Nephron (organoid): Measurements from ENCODE around the gene DNAL1.

Source experiments
- H3K27ac Mint-ChIP-seq, 3 experiments: 2 replicates each; pipeline ENCODE4 v1.8.0; 2020; ENCODE audit warnings: mixed read lengths in 3 of 3, mild to moderate bottlenecking in 2 of 3, moderate library complexity in 1 of 3
- H3K27me3 Mint-ChIP-seq: 2 replicates; pipeline ENCODE4 v1.8.0; 2021; ENCODE audit warnings: low read depth, mild to moderate bottlenecking, moderate library complexity, mixed read lengths
- H3K36me3 Mint-ChIP-seq: 2 replicates; pipeline ENCODE4 v1.8.0; 2020; ENCODE audit warnings: low read depth, mixed read lengths
- H3K4me1 Mint-ChIP-seq: 2 replicates; pipeline ENCODE4 v1.8.0; 2020; ENCODE audit warnings: mixed read lengths
- H3K4me3 Mint-ChIP-seq, 3 experiments: 2 replicates each; pipeline ENCODE4 v1.8.0; 2020; ENCODE audit warnings: mild to moderate bottlenecking in 3 of 3, mixed read lengths in 3 of 3, moderate library complexity in 2 of 3
- H3K9me3 Mint-ChIP-seq: 2 replicates; pipeline ENCODE4 v1.8.0; 2020; ENCODE audit warnings: mixed read lengths
- TF ChIP-seq, protein P1 (sequence below), 3 experiments: fragments of 200-600 bp; sonication (generic); IDR thresholded peaks; one replicate each; pipeline ENCODE4 v1.5.0; 2021; ENCODE audit warnings: antibody characterized with exemption in 3 of 3; ENCODE audit not compliant: unreplicated experiment in 3 of 3

DNAL1 gene

GRCh38 chr14:73738518-73739173 is 93.9 kb downstream of the DNAL1 start:
- TF ChIP-seq, protein P1, sequence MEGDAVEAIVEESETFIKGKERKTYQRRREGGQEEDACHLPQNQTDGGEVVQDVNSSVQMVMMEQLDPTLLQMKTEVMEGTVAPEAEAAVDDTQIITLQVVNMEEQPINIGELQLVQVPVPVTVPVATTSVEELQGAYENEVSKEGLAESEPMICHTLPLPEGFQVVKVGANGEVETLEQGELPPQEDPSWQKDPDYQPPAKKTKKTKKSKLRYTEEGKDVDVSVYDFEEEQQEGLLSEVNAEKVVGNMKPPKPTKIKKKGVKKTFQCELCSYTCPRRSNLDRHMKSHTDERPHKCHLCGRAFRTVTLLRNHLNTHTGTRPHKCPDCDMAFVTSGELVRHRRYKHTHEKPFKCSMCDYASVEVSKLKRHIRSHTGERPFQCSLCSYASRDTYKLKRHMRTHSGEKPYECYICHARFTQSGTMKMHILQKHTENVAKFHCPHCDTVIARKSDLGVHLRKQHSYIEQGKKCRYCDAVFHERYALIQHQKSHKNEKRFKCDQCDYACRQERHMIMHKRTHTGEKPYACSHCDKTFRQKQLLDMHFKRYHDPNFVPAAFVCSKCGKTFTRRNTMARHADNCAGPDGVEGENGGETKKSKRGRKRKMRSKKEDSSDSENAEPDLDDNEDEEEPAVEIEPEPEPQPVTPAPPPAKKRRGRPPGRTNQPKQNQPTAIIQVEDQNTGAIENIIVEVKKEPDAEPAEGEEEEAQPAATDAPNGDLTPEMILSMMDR (IDR thresholded peaks at IDR 0.05; ENCODE audit: unreplicated experiment in 3 of 3), result no peak
- H3K9me3 Mint-ChIP-seq, result no peaks in the 10 kb centered on the region
- no peaks in the 10 kb centered on the region for H3K27me3 Mint-ChIP-seq
- peaks cover 25% of the 10 kb centered on the region for H3K36me3 Mint-ChIP-seq
- peaks cover 37% of the 10 kb centered on the region for H3K4me1 Mint-ChIP-seq
- H3K4me3 Mint-ChIP-seq, result no peak overlapping the region
- H3K27ac Mint-ChIP-seq, result no peak overlapping the region

GRCh38 chr14:73739174-73739898 is 94.5 kb downstream of the DNAL1 start:
- no peak overlapping the region for H3K4me3 Mint-ChIP-seq
- no peaks in the 10 kb centered on the region for H3K9me3 Mint-ChIP-seq
- peaks cover 44% of the 10 kb centered on the region for H3K4me1 Mint-ChIP-seq
- H3K27ac Mint-ChIP-seq, result peak overlapping the region in 1 of 3 experiments; percentile 92
- no peaks in the 10 kb centered on the region for H3K27me3 Mint-ChIP-seq
- TF ChIP-seq, protein P1 (IDR thresholded peaks at IDR 0.05; ENCODE audit: unreplicated experiment in 3 of 3), result no peak
- peaks cover 21% of the 10 kb centered on the region for H3K36me3 Mint-ChIP-seq

DNA sequence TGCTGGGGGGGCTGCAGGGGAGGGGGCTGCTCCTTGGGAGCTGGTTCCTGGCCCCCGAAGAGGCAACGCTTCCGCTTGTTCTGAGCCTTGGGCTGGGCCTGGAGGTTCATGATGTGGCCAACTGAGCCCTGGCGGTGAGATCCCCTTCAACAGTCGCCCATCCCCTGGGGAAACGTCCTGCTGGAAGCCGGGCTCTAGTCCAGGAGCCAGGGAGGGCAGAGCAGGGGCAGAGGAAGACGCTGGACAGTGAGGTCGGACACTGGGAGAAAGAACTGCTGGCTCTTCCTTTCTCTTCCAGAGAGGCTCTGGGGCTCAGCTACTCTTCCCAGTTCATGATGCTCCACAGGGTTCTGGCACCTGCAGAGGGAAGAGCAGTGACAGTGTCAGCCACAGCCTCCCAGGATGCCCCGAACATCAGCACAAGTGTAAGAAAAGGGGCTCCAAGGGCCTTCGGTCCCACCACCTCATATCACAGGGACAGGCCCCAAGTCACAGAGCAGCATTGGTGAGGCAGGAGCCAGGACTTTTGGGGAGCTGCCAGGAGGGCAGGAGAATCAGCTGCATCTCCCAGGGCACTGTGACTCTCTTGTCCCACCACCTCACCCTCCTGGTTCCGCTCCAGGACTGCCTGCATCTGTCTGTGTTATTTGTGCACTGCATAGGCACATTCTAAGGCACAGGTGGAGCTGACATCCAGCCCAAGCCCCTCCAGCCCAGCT is 95.3 kb downstream of the DNAL1 start:
- Mint-ChIP-seq H3K27me3 (no peaks in the 10 kb centered on the region), H3K36me3 (peaks cover 14% of the 10 kb centered on the region), H3K4me1 (peaks cover 51% of the 10 kb centered on the region), H3K4me3 (no peak overlapping the region), H3K27ac (peak overlapping the region; percentile 92 to 99 (median 96)), H3K9me3 (no peaks in the 10 kb centered on the region)
- TF ChIP-seq, protein P1 (IDR thresholded peaks at IDR 0.05; ENCODE audit: unreplicated experiment in 3 of 3), result no peak

GRCh38 chr14:73740618-73741326 is 96.0 kb downstream of the DNAL1 start:
- TF ChIP-seq, protein P1 (IDR thresholded peaks at IDR 0.05; ENCODE audit: unreplicated experiment in 3 of 3), result no peak
- Mint-ChIP-seq H3K4me3 (peak overlapping the region; percentile 40 to 58 (median 57)), H3K4me1 (peaks cover 58% of the 10 kb centered on the region), H3K27ac (peak overlapping the region; percentile 92 to 99 (median 96)), H3K27me3 (no peaks in the 10 kb centered on the region), H3K36me3 (peaks cover 9% of the 10 kb centered on the region), H3K9me3 (no peaks in the 10 kb centered on the region)

- no peaks in the 10 kb centered on the region for H3K27me3 Mint-ChIP-seq
- H3K36me3 Mint-ChIP-seq, result peaks cover 9% of the 10 kb centered on the region
- peaks cover 65% of the 10 kb centered on the region for H3K4me1 Mint-ChIP-seq
- H3K27ac Mint-ChIP-seq, result peak overlapping the region; percentile 92 to 99 (median 96)
- no peaks in the 10 kb centered on the region for H3K9me3 Mint-ChIP-seq
- H3K4me3 Mint-ChIP-seq, result peak overlapping the region; percentile 58 to 66 (median 66)
- TF ChIP-seq, protein P1 (IDR thresholded peaks at IDR 0.05; ENCODE audit: unreplicated experiment in 3 of 3), result no peak
Measured at GRCh38 chr14:73741386-73741875, 96.6 kb downstream of the DNAL1 start.
